ENCODE results near the gene SLC6A6.

Gene SLC6A6

GRCh38 chr3:14454639-14455310 lies 52.4 kb downstream of the SLC6A6 start:
- DNase-seq = no peak

GRCh38 chr3:14455571-14456317 lies 53.3 kb downstream of the SLC6A6 start:
- DNase-seq = peak in 1 of 14 donors; percentile 10

- no peak for DNase-seq
These were observed 54.4 kb downstream of the SLC6A6 start for GRCh38 chr3:14456794-14457193.

- DNase-seq = no peak
These were observed 55.1 kb downstream of the SLC6A6 start for GRCh38 chr3:14457481-14457880.

DNA sequence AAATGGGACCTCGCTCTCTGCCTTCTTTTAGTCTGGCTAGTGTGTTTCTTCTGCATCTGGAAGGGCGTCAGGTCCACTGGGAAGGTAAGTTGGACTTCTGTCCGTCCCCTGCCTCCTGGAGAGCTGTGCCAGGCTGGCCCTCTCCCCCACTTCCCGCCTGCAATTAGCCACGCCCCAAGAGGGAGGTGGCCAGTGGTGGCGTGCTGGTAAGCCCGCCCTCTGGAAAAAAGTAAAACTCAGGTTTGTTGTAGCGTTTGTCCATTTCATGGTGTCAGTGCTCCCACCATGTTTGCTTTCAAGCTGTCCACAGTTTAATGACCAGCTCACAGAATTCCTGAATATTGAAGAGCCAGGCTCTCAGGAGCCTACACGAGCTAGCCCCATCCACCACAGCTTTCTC lies 55.6 kb downstream of the SLC6A6 start:
- no peak for DNase-seq

DNA sequence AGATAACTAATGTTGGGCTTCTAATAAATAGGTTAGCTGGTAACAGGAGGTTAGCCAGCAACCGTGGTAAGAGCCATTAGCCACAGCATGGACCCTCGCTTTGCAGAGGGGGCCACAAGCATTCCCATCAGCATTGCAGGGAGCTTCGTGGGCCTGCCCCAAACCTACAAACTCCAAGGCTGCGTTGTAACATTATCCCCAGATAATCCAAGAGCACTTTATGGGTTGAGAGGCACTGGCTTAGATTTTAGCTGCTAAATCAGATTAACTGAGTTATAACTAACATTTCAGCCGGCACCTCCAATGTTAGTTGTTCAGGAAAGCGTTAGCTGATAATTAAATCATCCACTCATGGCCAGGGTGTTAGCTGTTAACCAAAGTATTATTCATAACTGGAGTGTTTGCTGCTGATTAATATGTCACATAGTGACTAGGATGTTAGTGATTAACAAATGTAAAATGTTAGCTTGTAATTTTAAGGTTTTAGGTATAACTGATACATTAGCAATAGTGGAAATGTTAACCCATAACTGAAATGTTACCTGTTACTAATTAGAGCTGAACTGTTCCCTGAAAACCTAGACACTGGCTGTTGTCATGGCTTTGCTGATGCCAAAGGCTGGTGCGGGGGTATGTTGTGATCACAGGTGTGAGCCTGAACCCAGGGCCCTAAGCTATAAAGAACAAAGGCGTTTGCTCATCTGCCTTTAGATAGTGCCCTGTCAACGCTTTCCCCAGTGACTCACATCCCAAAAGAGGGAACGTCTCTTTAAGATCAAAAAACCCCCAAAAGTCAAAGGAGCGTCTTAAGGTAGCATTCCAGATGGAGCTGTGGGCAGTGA lies 56.2 kb downstream of the SLC6A6 start:
- no peak for DNase-seq

DNA sequence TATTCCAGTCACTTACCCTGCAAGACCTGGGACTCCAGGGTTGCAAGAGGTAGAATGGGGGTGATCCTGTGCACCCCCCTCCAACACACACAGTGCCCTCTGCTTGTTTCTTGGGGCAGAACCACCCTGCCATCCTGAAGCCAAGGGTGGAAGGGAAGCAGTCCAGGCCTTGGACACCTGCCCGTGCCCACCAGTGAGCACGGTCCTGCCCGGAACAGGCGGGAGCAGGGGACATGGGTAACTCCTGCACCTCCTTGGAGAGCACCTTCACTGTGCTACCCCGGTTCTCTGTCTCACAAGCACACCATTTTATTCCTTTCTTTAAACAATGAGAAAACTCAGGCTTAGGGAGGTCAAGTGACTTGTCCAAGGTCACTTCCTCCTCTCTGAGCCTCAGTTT lies 57.0 kb downstream of the SLC6A6 start:
- no peak for DNase-seq

- no peak for DNase-seq
These were observed 57.4 kb downstream of the SLC6A6 start for GRCh38 chr3:14459787-14460186.

- peak in 13 of 14 donors; percentile 5 to 84 (median 60) for DNase-seq
These were observed 58.1 kb downstream of the SLC6A6 start for GRCh38 chr3:14460342-14461005.

- DNase-seq = no peak
These were observed 58.8 kb downstream of the SLC6A6 start for GRCh38 chr3:14461006-14461747.

DNA sequence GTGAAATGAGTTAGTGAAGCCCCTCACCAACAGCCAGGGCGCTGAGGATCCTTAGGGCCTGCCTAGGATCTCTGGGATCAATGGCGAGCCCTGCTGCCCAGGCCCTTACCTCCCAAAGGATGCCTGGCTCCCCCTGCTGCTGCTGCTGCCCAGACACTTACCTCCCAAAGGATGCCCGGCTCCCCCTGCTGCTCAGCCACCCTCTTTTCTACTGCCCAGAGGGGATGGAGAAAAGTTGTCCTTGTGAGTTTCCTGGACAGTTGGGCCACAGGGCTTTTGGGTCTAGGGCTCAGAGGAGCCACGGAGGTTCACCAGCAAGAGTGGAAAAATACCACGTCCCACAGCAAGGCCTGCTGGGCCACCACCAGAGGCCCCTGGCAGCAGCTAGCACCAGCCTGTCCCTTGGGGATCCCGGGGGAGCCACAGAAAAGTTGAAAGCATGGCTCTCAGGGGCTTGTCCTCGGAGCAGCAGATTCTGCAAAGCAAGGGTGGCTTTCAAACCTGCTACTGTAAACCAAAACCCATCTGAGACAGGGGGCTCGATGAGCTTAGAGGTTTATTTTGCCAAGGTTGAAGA lies 59.4 kb downstream of the SLC6A6 start:
- peak in 7 of 14 donors; percentile 9 to 61 (median 26) for DNase-seq

DNA sequence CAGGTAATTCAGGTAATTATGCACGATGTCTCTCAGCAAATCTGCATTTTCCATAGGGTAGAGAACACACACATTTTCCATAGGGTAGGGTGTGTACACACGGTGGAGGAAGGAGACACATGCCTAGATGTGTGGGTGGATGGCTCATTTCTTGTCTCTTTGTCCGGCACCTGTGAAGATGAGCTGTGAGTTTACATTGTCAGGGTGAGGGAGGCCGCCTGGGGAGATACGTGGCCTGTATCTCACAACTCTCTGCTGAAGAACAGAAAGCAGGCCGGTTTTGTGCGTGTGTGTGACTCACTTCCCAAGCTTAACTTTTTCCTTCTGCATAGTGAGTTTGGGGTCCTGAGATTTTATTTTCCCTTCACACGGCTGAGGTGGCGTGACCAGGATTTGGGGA lies 60.3 kb downstream of the SLC6A6 start:
- no peak for DNase-seq

GRCh38 chr3:14463330-14464140 lies 61.1 kb downstream of the SLC6A6 start:
- no peak for DNase-seq

DNA sequence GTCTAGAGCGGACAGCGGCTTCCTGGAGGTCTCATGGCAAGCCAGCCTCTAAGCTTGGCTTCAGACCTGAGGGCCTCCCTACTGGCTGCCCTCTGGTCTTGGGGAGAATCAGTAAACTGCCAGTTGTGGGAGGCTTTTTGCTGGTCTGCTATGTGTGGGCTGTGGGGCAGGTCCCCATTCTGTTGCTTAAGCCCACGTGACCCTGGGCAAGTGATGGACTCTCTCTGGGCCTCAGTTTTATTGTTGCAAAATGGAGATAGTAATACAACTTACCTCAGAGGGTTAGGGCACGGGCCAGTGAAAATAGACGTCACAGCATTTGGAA lies 61.7 kb downstream of the SLC6A6 start:
- no peak for DNase-seq

DNA sequence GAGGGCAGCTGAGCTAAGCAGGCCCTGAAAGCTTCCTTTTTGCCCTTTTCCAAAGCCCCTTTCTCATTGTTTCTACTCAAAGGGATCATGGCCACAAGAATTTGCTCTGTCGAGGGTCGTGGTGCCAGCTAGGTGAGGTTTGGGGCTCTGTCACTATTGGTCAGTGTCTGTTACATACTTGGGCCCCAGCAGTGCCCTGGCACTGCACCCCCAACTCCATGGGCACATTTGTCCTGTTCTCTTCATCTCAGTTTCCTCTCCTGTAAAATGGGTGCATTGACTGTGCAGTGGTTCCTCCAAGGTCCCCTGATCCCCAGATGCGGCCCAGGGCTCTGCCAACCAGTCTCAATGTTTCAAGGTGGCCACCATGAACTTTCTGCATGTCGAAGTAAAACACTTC lies 62.1 kb downstream of the SLC6A6 start:
- no peak for DNase-seq

DNA sequence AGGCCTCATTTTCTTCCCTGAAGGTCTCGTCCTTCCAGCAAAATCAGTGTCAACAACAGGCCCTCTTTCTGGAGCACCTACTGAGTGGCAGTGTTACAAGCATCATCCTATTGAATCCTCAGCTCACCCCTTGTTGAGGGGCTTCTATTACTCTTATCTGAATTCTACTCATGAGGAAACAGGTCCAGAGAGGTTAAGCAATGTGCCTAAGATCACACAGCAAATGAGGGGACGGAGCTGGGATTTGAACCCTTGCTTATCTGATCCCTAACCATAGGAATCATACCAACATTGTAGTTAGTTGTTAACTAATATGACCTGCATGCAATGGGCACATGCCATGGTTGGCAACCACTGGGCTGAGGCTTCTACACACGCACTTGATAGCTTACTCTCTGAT lies 63.0 kb downstream of the SLC6A6 start:
- no peak for DNase-seq

GRCh38 chr3:14466179-14466903 lies 63.9 kb downstream of the SLC6A6 start:
- no peak for DNase-seq

DNA sequence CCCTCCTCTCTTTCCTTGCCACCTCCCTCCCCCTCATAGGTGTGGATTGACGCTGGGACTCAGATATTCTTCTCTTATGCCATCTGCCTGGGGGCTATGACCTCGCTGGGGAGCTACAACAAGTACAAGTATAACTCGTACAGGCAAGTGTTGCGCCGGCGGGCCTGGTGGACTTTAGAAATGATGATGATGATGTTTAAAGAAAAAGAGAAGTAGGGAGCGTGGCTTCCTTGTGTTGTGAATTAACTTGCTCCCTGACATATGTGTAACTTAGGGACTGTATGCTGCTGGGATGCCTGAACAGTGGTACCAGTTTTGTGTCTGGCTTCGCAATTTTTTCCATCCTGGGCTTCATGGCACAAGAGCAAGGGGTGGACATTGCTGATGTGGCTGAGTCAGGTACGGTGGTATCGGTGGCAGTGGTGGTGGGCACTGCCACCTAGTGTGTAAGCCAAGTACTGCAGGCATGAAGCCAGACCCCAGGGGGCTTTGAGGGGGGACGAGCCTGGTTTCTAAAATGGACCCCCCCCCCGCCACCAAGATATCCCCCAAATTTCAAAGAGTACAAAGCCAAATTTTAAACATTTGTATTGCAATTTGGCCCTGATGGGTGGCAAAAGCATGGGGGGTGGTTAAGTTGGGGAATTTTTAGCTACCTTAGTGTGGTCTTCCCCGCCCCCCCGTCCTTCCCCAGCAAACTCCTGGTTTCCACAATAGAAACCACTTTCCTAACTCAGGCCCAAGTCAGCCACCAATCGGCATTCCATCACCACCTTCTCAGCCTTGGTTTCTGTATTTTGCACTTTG lies 65.6 kb downstream of the SLC6A6 start:
- DNase-seq = peak in 6 of 14 donors; percentile 4 to 33 (median 22)

GRCh38 chr3:14468621-14468981 lies 66.2 kb downstream of the SLC6A6 start:
- DNase-seq = no peak
